ENCODE measurements around the gene CC2D1A. TPM values are rescaled to one million over a fixed set of nuclear protein-coding genes. Genes with fewer than 3 reads are reported as not detected.

CC2D1A gene
- total and polyA plus RNA-seq, 10 donors = 13.0 to 40.1 (median 27.5) TPM

DNA sequence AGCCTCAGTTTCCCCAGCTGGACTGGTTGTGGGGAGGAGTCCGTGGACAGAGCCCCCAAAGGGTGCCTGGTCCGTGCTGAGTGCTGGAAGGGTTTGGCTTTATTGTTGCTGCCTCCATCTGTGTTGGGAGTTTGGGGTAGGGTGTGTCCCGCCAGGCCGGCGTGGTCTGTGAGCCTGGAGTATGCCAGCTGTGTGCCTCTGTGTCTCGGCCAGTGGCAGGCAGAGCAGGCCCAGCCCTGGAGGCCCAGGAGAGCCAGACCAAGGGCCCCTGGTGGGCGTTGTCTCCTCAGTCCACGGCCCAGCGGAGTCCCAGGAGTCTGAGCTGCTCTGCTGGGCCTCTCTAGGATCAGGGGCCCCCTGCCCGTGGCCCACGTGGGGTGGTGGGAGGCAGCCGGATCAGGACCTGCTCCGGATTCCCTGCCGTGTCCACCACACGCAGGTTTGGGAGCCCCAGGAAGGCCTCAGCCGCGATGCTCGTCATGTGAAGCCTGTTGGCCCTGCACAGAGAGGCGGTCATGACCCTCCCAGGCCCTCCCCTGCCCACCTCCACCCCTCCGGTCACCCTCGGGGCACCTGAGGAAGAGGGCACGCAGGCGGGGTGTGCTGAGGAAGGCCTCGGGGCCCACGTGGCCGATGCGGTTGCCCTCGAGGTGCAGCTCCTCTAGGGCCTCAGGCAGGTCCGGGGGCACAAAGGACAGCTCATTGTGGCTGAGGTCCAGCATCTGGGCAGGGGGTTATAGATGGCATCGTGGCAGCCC lies 25.6 kb downstream of the CC2D1A start:
- Histone ChIP-seq H3K27ac (no peak overlapping the region), H3K36me3 (peaks cover 0 to 49% (median 14%) of the 10 kb centered on the region in 6 donors), H3K4me1 (peaks cover 0 to 8% (median under 1%) of the 10 kb centered on the region in 6 donors), H3K27me3 (replicated peaks in 1 of 7) (peaks cover 0 to 26% (median 0%) of the 10 kb centered on the region in 7 donors), H3K9me3 (no peaks in the 10 kb centered on the region), H3K4me3 (no peak overlapping the region)
- 87 to 94% (median 88%) methylated on average over 15 to 30 of the region's 30 CpGs for WGBS, 5 donors
- DNase-seq = no peak
- TF ChIP-seq POLR2AphosphoS5 (IDR thresholded peaks at IDR 0.05) = peak in 2 of 3 donors; percentile 6 to 53
- no peak for TF ChIP-seq CTCF (IDR thresholded peaks at IDR 0.05 in 8 of 11, conservative IDR thresholded peaks at IDR 0.05 in 3 of 11)
- intact Hi-C loops (cut with DNase I; ENCODE audit: low total_unique reads) = no loop called here

- 87 to 100% (median 93%) methylated on average over 6 of the region's 6 CpGs for WGBS, 5 donors
- no peak for DNase-seq
- intact Hi-C loops (cut with DNase I; ENCODE audit: low total_unique reads) = no loop called here
- Histone ChIP-seq H3K4me3 (no peak overlapping the region), H3K27ac (no peak overlapping the region), H3K27me3 (replicated peaks in 1 of 7) (peaks cover 0 to 27% (median 0%) of the 10 kb centered on the region in 7 donors), H3K9me3 (no peaks in the 10 kb centered on the region), H3K36me3 (peaks cover 0 to 43% (median 10%) of the 10 kb centered on the region in 6 donors), H3K4me1 (peaks cover 0 to 2% (median 0%) of the 10 kb centered on the region in 6 donors)
- TF ChIP-seq CTCF (IDR thresholded peaks at IDR 0.05 in 8 of 11, conservative IDR thresholded peaks at IDR 0.05 in 3 of 11) (no peak), POLR2AphosphoS5 (IDR thresholded peaks at IDR 0.05) (no peak), POLR2A (IDR thresholded peaks at IDR 0.05) (no peak)
Observed at GRCh38 chr19:13932149-13932637, 26.2 kb downstream of the CC2D1A start.

GRCh38 chr19:13932911-13933393 lies 27.0 kb downstream of the CC2D1A start:
- Histone ChIP-seq H3K27ac (no peak overlapping the region), H3K27me3 (replicated peaks in 1 of 7) (peaks cover 0 to 34% (median 6%) of the 10 kb centered on the region in 7 donors), H3K4me1 (peaks cover 0 to 6% (median 3%) of the 10 kb centered on the region in 6 donors), H3K4me3 (no peak overlapping the region), H3K9me3 (no peaks in the 10 kb centered on the region), H3K36me3 (peaks cover 0 to 35% (median 9%) of the 10 kb centered on the region in 6 donors)
- 88 to 95% (median 93%) methylated on average over 3 to 42 of the region's 42 CpGs for WGBS, 5 donors
- peak in 2 of 3 donors; percentile 11 to 58 for TF ChIP-seq POLR2AphosphoS5 (IDR thresholded peaks at IDR 0.05)
- TF ChIP-seq CTCF (IDR thresholded peaks at IDR 0.05 in 8 of 11, conservative IDR thresholded peaks at IDR 0.05 in 3 of 11) = no peak
- no peak for TF ChIP-seq POLR2A (IDR thresholded peaks at IDR 0.05)
- intact Hi-C loops (cut with DNase I; ENCODE audit: low total_unique reads) = no loop called here
- no peak for DNase-seq

DNA sequence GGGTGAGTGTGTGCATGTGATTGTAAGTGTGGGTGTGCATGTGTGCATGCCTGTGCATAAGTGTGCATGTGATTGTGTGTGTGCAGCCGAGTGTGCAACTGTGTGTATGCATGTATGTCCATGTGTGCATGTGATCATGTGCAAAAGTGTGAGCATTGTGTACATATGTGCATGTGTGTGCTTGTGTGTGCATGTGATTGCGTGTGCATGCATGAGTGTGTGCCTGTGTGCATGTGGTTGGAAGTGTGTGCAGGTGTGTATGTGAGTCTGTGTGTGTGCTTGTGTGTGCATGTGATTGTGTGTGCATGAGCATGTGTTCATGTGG lies 28.7 kb downstream of the CC2D1A start:
- 86 to 96% (median 92%) methylated on average over 2 of the region's 2 CpGs for WGBS, 5 donors
- intact Hi-C loops (cut with DNase I; ENCODE audit: low total_unique reads) = no loop called here
- H3K9me3 ChIP-seq = no peaks in the 10 kb centered on the region
- DNase-seq = no peak
- TF ChIP-seq POLR2A (IDR thresholded peaks at IDR 0.05) (no peak), POLR2AphosphoS5 (IDR thresholded peaks at IDR 0.05) (no peak), CTCF (IDR thresholded peaks at IDR 0.05 in 8 of 11, conservative IDR thresholded peaks at IDR 0.05 in 3 of 11) (no peak)
- H3K27me3 ChIP-seq (replicated peaks in 1 of 7) = peaks cover 0 to 45% (median 13%) of the 10 kb centered on the region in 7 donors
- no peak overlapping the region for H3K27ac ChIP-seq
- peaks cover 0 to 21% (median 7%) of the 10 kb centered on the region in 6 donors for H3K36me3 ChIP-seq
- no peak overlapping the region for H3K4me3 ChIP-seq
- peaks cover 0 to 16% (median 4%) of the 10 kb centered on the region in 6 donors for H3K4me1 ChIP-seq

Data from spleen (tissue), 11 donors.